ENCODE results near the gene CLCA2. TPM values are rescaled to one million over a fixed set of nuclear protein-coding genes. Genes with fewer than 3 reads are reported as not detected.
A peak's percentile ranks its signal among the peaks of the same experiment; 100 is the strongest.

Gene CLCA2
- polyA plus RNA-seq, 1 donor (not counting 4 experiments of a cell fraction or from before 2014, with no cell fraction given): 407 TPM

DNA sequence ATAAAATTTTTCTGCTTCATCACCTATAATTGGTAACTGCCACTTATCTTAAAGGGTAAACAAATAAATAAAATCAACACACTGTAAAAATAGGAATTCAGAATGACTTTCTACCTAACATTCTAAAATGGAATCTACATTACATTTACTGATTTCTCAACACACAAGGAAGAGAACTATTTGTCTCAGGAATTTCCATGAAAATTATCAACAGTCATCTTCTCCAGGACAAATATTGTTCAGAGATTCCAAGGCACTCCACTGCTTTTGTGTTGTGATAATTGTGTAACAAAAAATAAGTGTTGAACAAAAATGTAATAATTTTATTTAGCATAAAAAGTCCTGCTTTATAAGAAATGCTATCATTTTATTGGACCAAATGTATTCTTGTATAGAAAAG lies 35.2 kb upstream of the CLCA2 start:
- Histone ChIP-seq H2AFZ (ENCODE audit: control insufficient read depth, low read length) (no peak overlapping the region), H3K4me2 (ENCODE audit: control insufficient read depth, extremely low read depth, insufficient read depth, low read depth, low read length) (no peak overlapping the region), H4K20me1 (ENCODE audit: control insufficient read depth, extremely low read depth, insufficient read depth, low read length) (no peaks in the 10 kb centered on the region), H3K4me1 (ENCODE audit: control insufficient read depth, extremely low read depth, insufficient read depth, low read length) (peaks cover 2% of the 10 kb centered on the region), H3K4me3 (ENCODE audit: control insufficient read depth in 2 of 3, extremely low read depth in 1 of 3, insufficient read depth in 2 of 3, low read depth in 1 of 3, low read length in 3 of 3) (no peak overlapping the region), H3K27ac (ENCODE audit: control insufficient read depth, insufficient read depth, low read length) (no peak overlapping the region), H3K9me1 (ENCODE audit: control insufficient read depth, extremely low read depth, insufficient read depth, low read length) (no peaks in the 10 kb centered on the region), H3K36me3 (ENCODE audit: control insufficient read depth in 2 of 2, extremely low read depth in 1 of 2, insufficient read depth in 2 of 2, low read length in 2 of 2) (no peaks in the 10 kb centered on the region), H3K9me3 (ENCODE audit: control insufficient read depth, low read depth, low read length) (no peaks in the 10 kb centered on the region), H3K27me3 (ENCODE audit: control insufficient read depth, extremely low read depth, insufficient read depth, low read length) (no peaks in the 10 kb centered on the region), H3K79me2 (ENCODE audit: control insufficient read depth, insufficient read depth, low read length) (peaks cover 37% of the 10 kb centered on the region), H3K9ac (ENCODE audit: control insufficient read depth, extremely low read depth, insufficient read depth, low read length) (no peak overlapping the region)
- no peak for DNase-seq (ENCODE audit: low read depth, low spot score)
- no peak for TF ChIP-seq EZH2 (IDR thresholded peaks at IDR 0.05; ENCODE audit: low read length)
- no peak for FAIRE-seq
- dilution Hi-C loops (cut with MboI; ENCODE audit: extremely low pct_ligation_motif_present, low sequenced_read_pairs): no loop called here

DNA sequence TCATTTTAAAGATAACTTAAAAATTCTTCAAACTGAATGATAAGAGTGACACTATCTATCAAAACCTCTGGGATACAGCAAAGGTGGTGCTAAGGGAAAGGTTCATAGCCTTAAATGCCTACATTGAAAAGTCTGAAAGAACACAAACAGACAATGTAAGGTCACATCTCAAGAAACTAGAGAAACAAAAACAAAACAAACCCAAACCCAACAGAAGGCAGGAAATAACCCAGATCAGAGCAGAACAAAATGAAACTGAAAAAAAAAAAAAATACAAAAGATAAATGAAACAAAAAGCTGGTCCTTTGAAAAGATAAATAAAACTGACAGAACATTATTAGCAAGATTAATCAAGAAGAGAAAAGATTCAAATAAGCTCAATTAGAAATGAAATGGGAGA lies 34.7 kb upstream of the CLCA2 start:
- FAIRE-seq (peak; percentile 51), DNase-seq (ENCODE audit: low read depth, low spot score) (no peak)
- H2AFZ ChIP-seq (ENCODE audit: control insufficient read depth, low read length): no peak overlapping the region
- H3K4me3 ChIP-seq (ENCODE audit: control insufficient read depth in 2 of 3, extremely low read depth in 1 of 3, insufficient read depth in 2 of 3, low read depth in 1 of 3, low read length in 3 of 3): no peak overlapping the region
- peaks cover 5% of the 10 kb centered on the region for H3K4me1 ChIP-seq (ENCODE audit: control insufficient read depth, extremely low read depth, insufficient read depth, low read length)
- H3K9me3 ChIP-seq (ENCODE audit: control insufficient read depth, low read depth, low read length): no peaks in the 10 kb centered on the region
- dilution Hi-C loops (cut with MboI; ENCODE audit: extremely low pct_ligation_motif_present, low sequenced_read_pairs): no loop called here
- H3K9ac ChIP-seq (ENCODE audit: control insufficient read depth, extremely low read depth, insufficient read depth, low read length): no peak overlapping the region
- H3K27me3 ChIP-seq (ENCODE audit: control insufficient read depth, extremely low read depth, insufficient read depth, low read length): no peaks in the 10 kb centered on the region
- H4K20me1 ChIP-seq (ENCODE audit: control insufficient read depth, extremely low read depth, insufficient read depth, low read length): no peaks in the 10 kb centered on the region
- H3K27ac ChIP-seq (ENCODE audit: control insufficient read depth, insufficient read depth, low read length): no peak overlapping the region
- no peak for TF ChIP-seq EZH2 (IDR thresholded peaks at IDR 0.05; ENCODE audit: low read length)
- TF ChIP-seq, protein P1, sequence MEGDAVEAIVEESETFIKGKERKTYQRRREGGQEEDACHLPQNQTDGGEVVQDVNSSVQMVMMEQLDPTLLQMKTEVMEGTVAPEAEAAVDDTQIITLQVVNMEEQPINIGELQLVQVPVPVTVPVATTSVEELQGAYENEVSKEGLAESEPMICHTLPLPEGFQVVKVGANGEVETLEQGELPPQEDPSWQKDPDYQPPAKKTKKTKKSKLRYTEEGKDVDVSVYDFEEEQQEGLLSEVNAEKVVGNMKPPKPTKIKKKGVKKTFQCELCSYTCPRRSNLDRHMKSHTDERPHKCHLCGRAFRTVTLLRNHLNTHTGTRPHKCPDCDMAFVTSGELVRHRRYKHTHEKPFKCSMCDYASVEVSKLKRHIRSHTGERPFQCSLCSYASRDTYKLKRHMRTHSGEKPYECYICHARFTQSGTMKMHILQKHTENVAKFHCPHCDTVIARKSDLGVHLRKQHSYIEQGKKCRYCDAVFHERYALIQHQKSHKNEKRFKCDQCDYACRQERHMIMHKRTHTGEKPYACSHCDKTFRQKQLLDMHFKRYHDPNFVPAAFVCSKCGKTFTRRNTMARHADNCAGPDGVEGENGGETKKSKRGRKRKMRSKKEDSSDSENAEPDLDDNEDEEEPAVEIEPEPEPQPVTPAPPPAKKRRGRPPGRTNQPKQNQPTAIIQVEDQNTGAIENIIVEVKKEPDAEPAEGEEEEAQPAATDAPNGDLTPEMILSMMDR (optimal IDR thresholded peaks at IDR 0.05 in 1 of 3, IDR thresholded peaks at IDR 0.05 in 1 of 3, conservative IDR thresholded peaks at IDR 0.05 in 1 of 3; ENCODE audit: extremely low read depth in 1 of 3, insufficient read depth in 2 of 3, low read length in 3 of 3): no peak
- no peaks in the 10 kb centered on the region for H3K36me3 ChIP-seq (ENCODE audit: control insufficient read depth in 2 of 2, extremely low read depth in 1 of 2, insufficient read depth in 2 of 2, low read length in 2 of 2)
- H3K4me2 ChIP-seq (ENCODE audit: control insufficient read depth, extremely low read depth, insufficient read depth, low read depth, low read length): no peak overlapping the region
- H3K79me2 ChIP-seq (ENCODE audit: control insufficient read depth, insufficient read depth, low read length): peaks cover 38% of the 10 kb centered on the region
- no peaks in the 10 kb centered on the region for H3K9me1 ChIP-seq (ENCODE audit: control insufficient read depth, extremely low read depth, insufficient read depth, low read length)

DNA sequence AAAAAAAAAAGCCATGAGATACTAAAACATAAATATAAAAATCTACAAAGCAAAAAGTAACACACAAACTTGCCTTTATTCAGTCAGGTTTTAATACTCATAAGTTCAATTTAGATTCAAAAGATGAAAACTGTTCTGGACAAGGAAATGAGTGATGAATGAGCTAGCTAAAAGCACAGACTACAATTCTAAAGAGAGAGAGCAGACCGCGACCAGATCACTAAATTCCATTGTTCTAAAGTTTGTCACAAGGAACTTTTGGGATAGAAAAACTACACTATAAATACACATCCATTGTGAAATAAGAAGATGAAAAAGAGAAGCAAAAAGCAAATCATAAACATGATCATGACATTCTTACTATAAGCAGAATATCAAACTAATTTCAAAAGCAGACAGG lies 29.6 kb upstream of the CLCA2 start:
- Histone ChIP-seq H2AFZ (ENCODE audit: control insufficient read depth, low read length) (no peak overlapping the region), H3K9me1 (ENCODE audit: control insufficient read depth, extremely low read depth, insufficient read depth, low read length) (no peaks in the 10 kb centered on the region), H3K9ac (ENCODE audit: control insufficient read depth, extremely low read depth, insufficient read depth, low read length) (no peak overlapping the region), H3K4me1 (ENCODE audit: control insufficient read depth, extremely low read depth, insufficient read depth, low read length) (peaks cover 14% of the 10 kb centered on the region), H3K79me2 (ENCODE audit: control insufficient read depth, insufficient read depth, low read length) (peaks cover 44% of the 10 kb centered on the region), H3K27me3 (ENCODE audit: control insufficient read depth, extremely low read depth, insufficient read depth, low read length) (no peaks in the 10 kb centered on the region), H4K20me1 (ENCODE audit: control insufficient read depth, extremely low read depth, insufficient read depth, low read length) (no peaks in the 10 kb centered on the region), H3K9me3 (ENCODE audit: control insufficient read depth, low read depth, low read length) (no peaks in the 10 kb centered on the region), H3K4me3 (ENCODE audit: control insufficient read depth in 2 of 3, extremely low read depth in 1 of 3, insufficient read depth in 2 of 3, low read depth in 1 of 3, low read length in 3 of 3) (no peak overlapping the region), H3K27ac (ENCODE audit: control insufficient read depth, insufficient read depth, low read length) (no peak overlapping the region), H3K36me3 (ENCODE audit: control insufficient read depth in 2 of 2, extremely low read depth in 1 of 2, insufficient read depth in 2 of 2, low read length in 2 of 2) (no peaks in the 10 kb centered on the region), H3K4me2 (ENCODE audit: control insufficient read depth, extremely low read depth, insufficient read depth, low read depth, low read length) (no peak overlapping the region)
- dilution Hi-C loops (cut with MboI; ENCODE audit: extremely low pct_ligation_motif_present, low sequenced_read_pairs): no loop called here
- FAIRE-seq (no peak), DNase-seq (ENCODE audit: low read depth, low spot score) (no peak)
- no peak for TF ChIP-seq EZH2 (IDR thresholded peaks at IDR 0.05; ENCODE audit: low read length)
- TF ChIP-seq, protein P1 (optimal IDR thresholded peaks at IDR 0.05 in 1 of 3, IDR thresholded peaks at IDR 0.05 in 1 of 3, conservative IDR thresholded peaks at IDR 0.05 in 1 of 3; ENCODE audit: extremely low read depth in 1 of 3, insufficient read depth in 2 of 3, low read length in 3 of 3): no peak

Measured in keratinocyte (primary cell).